GM18909 (cell line): ENCODE measurements around the gene ULBP2.
"Not testable (repeated sequence)": the region's sequence is repeated elsewhere in the genome, so short reads cannot be mapped to it uniquely, and the experiment has no call there.

Experiments
- ATAC-seq: cut with Tn5 transposase; IDR thresholded peaks from one replicate; pipeline ENCODE4 v1.9.1; 2021; ENCODE audit warnings: mild to moderate bottlenecking; ENCODE audit not compliant: unreplicated experiment, poor library complexity

Gene ULBP2

DNA sequence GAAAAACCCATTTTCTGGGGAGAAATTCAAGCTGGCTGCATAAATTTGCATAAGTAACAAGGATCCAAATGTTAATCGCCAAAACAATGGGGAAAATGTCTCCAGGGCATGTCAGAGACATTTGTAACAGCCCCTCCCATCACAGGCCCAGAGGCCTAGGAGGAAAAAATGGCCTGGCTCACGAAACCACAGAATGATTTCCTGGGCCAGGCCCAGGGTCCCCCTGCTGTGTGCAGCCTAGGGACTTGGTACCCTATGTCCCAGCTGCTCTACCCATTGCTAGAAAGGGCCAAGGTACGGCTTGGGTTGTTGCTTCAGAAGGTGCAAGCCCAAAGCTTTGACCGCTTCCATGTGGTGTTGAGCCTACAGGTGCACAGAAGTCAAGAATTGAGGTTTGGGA lies 33.3 kb upstream of the ULBP2 start:
- ATAC-seq: not testable (repeated sequence)

- ATAC-seq: no peak
These were observed 31.9 kb upstream of the ULBP2 start for GRCh38 chr6:149909701-149910470.

DNA sequence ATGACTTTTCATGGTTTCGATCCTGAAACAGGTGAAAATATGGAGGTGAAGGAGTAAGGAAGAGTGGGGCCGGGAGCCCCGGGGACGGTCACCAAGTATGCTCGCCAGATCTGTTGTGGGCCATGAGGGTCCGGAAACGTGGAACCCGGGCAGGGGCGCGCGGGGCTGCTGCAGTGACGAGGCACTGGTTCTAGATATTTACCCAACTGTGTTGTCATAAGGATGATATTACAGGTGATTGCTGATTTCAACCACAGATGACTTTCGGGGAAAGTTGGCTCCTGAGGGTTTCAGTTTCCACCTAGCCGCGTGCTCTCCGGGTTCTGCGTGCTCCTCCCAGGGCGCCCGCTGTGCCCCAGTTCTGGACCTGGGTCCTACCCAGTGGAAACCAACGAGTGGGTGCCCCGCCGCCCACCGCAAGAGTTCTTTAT lies 31.1 kb upstream of the ULBP2 start:
- no peak for ATAC-seq

DNA sequence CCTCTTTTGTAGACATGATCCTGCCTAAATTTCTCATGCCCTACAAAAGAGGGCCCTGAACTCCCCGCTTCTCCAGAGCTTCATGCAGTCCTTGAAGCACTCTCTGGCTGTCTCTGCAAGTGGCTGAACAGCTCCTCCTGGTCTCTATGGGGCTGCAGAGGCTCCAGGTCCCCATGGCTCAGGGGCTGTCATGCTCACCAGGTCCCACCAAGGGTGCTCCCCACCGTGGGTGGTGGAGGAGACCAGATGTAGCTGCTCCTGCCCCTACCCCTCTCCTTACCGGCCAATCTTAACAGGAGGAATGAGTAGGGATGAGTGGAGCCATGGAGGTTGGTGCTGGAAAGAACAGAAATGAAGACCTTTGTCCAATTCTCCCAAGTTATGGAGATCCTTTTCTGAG lies 29.1 kb upstream of the ULBP2 start:
- not testable (repeated sequence) for ATAC-seq

DNA sequence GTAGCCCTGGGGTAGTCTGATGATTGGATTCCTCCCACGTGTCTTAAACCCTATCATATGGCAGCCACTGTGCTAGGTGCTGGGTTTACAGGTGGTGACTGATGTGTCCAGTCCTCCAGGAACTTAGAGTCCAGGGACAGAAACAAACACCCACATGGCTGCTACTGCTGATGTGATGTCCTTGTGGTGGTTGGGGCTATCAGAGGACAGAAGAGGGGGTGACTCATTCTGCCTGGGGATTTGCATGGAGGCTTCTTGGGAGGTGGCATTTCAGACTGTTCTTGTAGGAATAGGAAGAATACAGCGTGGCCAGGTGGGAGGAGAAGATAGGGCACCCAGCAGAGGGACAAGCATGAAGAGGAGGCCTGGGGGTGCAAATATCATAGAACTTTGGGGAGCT lies 28.7 kb upstream of the ULBP2 start:
- no peak for ATAC-seq

- no peak for ATAC-seq
These were observed 28.1 kb upstream of the ULBP2 start for GRCh38 chr6:149913540-149914240.

GRCh38 chr6:149915970-149916865 lies 25.6 kb upstream of the ULBP2 start:
- ATAC-seq: no peak

GRCh38 chr6:149917679-149918078 lies 24.1 kb upstream of the ULBP2 start:
- no peak for ATAC-seq

DNA sequence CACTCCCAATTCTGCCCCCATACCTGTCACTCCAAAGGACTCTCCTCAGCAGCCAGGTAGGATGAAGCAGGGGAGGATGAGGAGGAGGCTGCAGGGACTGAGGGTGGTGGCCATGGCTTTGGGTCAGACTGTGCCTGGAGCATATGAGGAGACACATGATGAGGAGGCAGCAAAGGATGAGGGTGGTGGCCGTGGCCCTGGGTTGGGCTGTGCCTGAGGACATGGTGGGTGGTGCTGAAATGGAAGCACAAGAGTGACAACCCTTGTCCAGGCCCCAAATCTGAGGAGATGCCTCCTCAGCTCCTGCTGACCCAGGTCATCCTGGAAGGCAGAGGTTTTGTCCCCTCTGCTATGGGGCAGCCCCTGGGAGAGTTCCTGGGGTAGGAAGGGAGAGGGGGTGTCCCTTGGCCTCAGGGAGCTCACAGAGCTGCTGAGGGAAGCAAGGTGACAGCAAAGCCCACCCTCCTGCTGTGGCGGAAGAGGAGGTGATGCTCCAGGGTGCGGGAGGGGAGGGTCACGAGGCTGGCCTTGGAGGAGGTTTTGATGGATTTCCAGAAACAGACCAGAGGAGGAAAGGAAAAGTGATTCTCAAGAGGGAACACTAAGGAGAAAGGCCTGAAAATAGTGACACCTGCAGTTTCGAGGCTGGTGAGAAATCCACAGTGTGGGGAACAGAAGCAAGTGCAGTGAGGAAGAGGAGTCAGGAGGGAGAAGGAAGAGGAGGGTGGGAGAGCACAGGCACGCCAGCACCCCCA lies 23.5 kb upstream of the ULBP2 start:
- no peak for ATAC-seq

- ATAC-seq: not testable (repeated sequence)
These were observed 22.5 kb upstream of the ULBP2 start for GRCh38 chr6:149919126-149919833.

GRCh38 chr6:149919834-149920225 lies 22.0 kb upstream of the ULBP2 start:
- ATAC-seq: no peak

GRCh38 chr6:149921361-149921760 lies 20.5 kb upstream of the ULBP2 start:
- no peak for ATAC-seq

- not testable (repeated sequence) for ATAC-seq
These were observed 19.7 kb upstream of the ULBP2 start for GRCh38 chr6:149922091-149922490.

DNA sequence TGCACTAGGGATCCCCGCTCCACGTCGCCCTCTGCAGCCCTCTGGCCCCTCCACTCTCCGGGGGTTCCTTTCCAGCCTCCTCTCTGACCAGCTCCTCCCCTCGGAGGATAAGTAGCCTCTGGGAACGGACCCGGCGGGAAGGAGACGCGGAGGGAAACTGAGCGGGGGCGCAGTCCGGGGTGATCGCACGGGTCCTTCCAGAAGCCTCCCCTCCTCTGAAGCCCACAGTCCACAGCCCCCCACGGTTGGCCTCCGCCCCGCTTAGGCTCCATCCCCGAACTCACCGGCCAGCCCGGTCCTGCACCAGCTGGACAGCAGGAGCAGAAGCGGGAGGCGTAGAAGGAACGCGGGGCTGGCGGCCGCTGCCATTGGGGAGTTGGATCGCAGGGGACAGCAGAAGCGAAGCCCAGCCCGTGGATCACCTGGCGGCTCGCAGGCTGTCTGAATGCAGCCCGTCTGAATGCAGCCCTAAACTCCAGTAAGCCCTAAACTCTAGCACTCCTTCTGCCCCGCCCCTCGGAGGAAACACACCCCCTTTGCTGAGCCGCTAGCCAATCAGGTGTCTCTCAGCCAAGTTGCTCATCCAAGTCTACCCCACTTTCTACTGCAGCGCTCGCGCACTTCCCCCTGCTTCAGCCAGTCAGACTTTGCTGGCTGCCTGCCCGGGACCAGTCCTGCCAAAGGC lies 19.0 kb upstream of the ULBP2 start, which contains the start of gene RAET1G:
Gene RAET1G, minus strand, starts transcription at position 480 of the 685 bp plus-strand sequence. Its CDS starts 111 bp downstream, at position 369.
- ATAC-seq: peak; percentile 67

- no peak for ATAC-seq
These were observed 18.4 kb upstream of the ULBP2 start for GRCh38 chr6:149923327-149923986.

GRCh38 chr6:149924206-149924932 lies 17.4 kb upstream of the ULBP2 start:
- no peak for ATAC-seq

- no peak for ATAC-seq
These were observed 16.9 kb upstream of the ULBP2 start for GRCh38 chr6:149924933-149925252.
